Measurements from ENCODE around the gene ARHGAP10.
A peak's percentile ranks its signal among the peaks of the same experiment; 100 is the strongest.

ARHGAP10 gene

DNA sequence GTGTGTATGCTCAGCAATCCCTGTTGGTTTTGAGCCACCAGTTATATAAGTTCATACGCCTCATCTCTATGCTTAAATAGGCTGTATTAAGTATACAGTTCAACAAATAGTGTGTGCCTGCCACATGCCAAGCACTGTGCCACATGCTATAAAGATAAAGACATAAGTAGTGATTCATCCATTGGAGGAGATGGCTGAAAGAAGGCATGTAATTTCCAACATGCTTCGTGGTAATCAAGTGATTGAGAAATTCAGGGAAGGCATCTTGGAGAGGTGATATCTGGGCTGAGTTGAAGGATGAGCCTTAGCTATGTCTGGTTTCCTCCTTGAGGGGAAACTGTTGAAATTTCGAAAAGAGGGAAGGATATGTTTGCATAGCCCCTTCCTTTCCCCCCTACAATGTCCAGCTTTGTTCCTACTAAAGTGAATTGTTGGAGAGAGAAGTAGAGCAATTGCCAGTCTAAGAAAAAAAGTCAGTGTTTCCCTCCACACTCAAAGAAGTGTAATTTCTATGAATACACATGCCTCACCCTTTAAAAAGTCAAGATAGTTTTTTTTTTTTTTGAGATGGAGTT is 96.5 kb downstream of the ARHGAP10 start:
- peak; percentile 21 for DNase-seq (ENCODE audit: low spot score)

DNA sequence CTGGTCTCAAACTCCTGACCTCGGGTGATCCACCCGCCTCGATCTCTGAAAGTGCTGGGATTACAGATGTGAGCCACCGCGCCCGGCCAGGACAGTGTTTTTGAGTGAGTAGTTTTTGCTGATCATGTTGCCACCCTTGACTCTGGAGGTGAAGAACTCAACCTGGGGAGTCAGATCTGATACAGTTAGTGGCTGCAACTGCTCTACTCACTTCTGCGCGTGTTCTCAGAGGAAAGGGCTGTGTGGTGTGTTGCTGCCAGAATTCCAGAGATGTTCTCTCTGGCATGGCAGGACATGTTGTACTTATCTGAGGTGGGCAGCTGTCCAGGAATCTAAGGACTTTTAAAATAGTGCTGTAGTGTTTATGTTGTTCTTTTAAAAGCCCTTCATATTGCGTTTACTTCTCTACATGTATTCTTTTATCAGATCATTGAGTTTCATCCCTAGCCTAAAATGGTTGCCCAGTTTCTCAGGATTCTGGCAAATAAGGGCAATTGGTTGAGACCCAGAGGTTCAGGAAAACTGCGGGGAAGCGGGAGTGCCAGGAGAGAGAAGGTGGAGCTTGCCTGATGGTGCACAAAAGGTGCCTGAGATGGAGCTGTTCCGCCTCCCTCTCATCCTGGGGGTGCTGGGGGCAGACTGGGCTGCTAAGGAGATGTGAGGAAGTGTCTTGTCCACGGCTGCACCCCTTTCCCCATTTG is 97.7 kb downstream of the ARHGAP10 start:
- no peak for DNase-seq (ENCODE audit: low spot score)

DNA sequence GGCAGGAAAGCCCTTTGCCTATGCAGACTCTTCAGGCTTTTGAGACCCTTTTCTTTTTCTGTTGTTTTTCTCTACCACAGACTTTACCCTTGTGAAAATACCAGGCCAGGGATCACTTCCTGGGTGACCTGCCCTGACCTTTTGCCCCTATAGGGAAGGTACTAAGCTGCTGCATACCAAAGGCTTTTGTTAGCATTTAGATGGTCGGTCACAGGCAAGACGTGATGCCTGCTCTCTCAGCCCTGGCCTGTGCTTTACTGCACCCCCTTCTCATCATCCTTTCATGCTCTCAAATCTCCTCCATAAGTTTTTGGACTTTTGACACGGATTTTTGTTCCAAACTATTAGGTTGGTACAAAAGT is 98.2 kb downstream of the ARHGAP10 start:
- no peak for DNase-seq (ENCODE audit: low spot score)

DNA sequence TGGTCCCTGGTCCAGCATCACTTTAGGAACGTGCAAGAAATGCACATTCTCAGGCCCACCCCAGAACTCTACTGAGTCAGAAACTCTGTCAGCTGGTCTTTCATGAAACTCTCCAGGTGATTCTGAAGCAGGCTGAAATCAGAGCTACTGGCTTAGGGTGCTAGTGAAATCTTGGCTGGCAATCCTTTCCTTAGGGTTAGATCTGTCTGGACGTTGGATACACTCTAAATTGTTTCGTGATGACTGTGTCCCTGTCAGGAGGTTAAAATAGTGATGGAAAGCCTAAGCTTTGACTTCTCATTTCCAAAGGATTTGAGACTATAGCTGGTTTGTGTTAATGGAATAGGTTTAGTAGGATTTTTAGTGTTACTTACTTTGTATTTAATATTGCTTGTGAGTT is 99.1 kb downstream of the ARHGAP10 start:
- DNase-seq (ENCODE audit: low spot score): peak; percentile 32

DNA sequence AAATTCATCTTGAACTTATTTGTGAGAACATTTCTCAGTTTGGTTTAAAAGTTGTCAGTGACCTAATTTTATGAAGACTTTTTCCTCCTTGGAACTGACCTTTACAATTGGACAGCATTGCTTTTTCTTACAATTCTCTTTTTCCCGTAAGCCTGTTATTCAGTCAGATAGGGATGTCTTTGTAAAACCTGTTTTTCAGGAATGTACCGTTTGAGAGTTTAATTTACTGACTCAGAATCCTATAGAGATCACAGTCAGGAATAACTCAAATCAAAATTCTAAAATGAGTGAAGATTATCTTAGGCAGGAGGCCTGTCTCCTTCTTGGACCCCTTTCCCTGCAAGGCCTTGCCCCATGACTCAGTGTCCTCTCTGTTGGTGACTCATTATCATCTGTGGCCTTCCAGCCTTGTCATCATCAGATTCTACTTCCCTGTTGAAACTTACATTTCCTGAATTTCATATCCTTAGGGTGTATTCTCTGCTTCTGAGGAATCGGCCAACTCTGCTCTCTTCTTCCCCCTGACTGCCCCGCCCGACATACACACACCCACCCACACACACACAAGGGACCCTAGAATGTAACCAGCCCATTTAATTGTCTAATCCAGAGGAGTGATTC is 99.8 kb downstream of the ARHGAP10 start:
- DNase-seq (ENCODE audit: low spot score): peak; percentile 85

DNA sequence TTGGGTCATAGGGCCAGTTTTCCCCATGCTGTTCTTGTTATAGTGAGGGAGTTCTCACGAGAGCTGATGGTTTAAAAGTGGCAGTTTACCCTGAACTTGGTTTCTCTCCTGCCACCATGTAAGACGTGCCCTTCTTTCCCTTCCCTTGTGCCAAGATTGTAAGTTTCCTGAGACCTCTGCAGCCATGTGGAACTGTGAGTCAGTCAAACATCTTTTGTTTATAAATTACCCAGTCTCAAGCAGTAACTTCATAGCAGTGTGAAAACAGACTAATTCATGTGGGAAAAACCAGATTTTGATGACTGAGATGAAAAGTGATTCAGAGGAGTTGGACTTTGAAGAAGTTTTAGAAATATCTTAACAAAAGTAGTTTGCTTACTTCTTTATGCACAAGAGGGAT is 101.4 kb downstream of the ARHGAP10 start:
- no peak for DNase-seq (ENCODE audit: low spot score)

DNA sequence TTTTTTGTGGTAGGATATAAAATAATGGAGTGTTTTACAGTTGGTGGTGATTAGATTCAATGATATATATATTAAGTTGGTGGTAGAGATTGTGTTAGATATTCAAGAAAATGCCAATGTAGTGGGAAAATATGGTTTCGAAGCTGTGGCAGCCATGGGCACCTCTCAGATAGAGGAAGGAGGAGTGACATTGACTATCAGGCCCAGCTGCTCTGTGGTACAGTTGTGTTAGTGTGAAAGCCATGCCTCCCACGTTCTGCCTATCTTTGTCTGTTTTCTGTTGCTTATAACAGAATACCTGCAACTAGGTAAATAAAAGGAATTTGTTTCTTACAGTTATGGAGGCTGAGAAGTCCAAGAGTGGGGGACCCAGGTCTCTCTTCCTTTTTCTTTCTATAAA is 101.9 kb downstream of the ARHGAP10 start:
- DNase-seq (ENCODE audit: low spot score): no peak

DNA sequence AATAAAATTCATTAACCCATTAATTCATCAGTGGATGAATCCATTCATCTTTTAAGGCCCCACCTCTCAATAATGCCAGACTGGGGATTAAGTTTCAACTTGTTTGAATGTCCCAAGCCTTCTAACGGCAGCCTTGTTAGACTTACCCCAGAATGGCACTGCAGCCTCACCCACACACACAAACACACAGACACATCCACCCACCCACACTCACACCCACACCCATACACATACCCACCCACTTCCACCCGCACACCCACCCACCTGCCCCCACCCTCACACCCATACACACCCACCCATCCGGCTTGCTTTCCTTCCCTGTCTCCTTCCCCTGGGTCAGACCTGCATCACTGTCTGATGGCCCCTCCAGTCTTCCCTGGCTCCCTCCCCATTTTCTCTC is 102.6 kb downstream of the ARHGAP10 start:
- DNase-seq (ENCODE audit: low spot score): no peak

DNA sequence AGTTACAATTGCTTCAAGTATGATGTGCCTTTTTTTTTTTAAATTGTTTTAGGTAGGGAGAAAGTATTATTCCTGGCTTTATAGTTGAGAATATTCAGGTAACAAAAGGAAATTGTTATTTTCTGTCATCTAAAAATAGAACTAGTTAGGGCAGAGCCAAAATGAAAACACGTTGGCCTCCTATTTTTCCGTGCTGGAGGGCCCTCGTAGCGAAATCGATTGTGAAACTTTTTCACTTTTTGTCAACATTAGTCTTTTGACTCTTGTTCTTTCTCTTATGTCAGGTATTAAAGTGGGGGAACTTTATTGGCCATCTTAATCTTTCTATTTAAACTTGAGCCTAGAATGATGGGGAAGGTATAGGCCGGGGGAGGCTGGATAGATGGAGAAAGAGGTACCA is 104.9 kb downstream of the ARHGAP10 start:
- no peak for DNase-seq (ENCODE audit: low spot score)

DNA sequence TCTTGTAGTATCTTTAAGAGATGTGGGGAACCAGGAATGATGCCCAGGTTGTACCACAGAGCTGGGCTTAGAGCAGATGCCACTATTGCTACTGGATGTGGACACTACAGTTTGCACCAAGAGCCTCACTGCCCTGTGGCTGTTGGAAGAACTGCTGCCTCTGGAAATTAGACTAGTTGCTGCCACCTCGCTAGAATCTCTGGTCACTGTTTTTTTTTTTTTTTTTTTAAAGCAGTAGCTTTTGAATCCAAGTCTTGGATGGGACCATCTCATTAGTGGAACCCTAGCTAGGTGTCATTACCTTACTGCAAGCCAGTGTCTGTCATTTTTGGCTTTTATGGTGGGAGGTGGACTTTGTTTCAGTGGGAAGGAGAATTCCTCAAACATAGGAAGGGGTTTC is 105.5 kb downstream of the ARHGAP10 start:
- peak; percentile 37 for DNase-seq (ENCODE audit: low spot score)

DNA sequence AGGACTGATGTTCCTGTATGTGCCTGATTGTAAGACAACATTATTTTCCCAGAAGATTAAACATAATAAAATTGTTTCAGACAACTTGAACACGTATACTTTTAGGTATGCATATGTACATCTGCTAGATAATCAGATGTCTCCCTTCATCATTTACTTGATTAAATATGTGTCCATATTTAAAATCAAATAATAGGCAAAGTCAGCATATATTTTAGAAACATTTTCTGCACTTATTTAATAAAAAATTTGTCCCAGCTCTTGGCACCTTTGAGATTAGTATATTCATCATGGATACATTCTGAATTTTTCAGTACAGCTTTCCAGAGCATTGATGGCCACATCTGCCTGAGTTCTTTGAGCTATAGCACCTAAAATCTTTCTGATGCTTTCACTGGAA is 106.0 kb downstream of the ARHGAP10 start:
- DNase-seq (ENCODE audit: low spot score): no peak

DNA sequence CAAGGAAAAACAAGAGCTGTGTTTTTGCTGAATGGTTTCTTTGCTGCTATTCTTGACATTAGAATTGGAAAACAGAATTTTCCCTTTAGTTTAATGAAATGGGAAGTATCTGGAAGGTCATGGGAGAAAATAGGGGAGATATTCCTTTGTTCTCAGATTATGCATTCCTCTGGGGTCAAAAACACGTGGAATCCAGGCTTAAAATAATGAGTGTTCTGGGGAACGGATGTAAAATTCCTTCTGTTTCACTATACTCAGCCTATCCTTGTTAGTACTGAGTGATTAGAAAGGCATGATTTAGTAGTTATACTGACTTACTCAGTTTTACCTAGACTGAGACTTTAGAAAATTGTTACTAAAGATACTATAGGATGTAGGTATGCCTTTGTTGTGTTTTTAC is 107.3 kb downstream of the ARHGAP10 start:
- DNase-seq (ENCODE audit: low spot score): no peak

DNA sequence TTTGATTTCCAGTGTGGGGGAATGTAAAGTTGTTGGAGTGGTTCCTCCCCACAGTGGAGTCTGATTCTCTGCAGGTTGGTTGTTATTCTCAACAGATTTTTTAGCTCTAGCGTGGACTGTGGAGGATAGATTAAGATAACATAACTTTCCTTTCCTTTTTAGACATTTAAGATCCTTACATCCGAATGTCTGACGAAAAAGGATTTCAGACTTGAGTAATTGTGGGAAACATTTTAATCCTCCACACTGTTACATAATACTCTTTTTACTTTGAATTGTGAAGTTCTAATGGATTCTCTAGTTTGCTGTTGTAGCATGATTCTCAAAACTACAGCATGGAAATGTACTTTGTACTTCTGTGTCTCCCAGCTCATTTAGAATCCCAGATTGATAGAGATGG is 107.8 kb downstream of the ARHGAP10 start:
- no peak for DNase-seq (ENCODE audit: low spot score)

DNA sequence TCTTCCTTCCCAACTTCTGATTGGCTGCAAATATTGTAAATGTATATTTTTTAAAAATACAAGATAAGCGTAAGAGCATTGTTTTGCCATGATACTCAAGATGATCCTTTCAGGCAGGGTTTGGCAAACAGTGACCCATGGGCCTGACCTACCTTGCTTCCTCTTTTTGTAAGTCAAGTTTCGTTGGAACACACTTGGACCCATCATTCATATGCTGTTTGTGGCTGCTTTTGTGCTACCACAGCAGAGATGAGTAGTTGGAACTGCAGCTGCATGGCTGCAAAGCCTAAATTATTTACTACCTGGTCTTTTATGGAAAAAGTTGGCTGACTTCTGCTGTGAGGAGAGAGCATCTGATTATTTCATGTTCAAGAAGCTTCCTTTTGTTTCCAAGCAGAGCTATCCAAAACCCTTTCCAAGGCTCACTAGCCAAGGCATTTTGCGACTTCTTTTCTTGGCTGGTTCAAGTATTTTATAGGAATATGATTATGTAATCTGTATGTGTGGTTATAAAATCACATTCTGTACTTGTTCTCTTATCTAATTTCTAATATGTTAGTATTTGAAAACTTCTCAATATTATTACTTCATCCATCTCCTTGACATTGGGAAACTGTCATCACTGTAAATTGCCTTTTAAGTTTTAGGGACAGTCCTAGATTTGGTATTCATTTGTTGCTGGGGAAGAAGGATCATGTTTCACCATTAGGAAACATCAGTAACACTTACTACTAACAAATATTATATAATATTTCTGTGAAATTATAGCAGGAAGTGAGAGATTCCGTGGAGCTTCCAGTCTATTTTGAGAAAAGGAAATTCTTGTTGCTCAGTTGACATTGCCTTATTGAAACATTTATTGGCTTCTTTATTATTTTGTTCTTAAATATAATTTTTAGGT is 109.2 kb downstream of the ARHGAP10 start:
- no peak for DNase-seq (ENCODE audit: low spot score)

DNA sequence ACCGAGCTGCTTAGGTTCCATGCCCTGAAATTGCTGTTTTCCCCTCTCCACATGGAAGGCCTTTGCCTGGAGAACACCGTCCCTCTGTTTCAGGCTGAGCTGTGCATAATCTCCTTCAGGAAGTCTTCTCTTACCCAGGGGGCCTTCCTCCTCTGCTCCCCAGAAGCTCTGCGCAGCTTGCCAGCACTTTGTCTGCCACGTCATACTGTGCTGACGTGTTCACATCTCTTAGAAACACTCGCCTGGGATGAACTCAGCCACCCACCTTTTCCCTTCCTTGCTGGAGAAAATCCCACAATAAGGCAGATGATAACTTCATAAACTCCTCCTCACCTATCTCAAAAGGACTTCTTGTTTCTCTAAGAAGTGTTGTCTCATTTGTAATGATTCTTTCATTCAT is 110.7 kb downstream of the ARHGAP10 start:
- DNase-seq (ENCODE audit: low spot score): no peak

DNA sequence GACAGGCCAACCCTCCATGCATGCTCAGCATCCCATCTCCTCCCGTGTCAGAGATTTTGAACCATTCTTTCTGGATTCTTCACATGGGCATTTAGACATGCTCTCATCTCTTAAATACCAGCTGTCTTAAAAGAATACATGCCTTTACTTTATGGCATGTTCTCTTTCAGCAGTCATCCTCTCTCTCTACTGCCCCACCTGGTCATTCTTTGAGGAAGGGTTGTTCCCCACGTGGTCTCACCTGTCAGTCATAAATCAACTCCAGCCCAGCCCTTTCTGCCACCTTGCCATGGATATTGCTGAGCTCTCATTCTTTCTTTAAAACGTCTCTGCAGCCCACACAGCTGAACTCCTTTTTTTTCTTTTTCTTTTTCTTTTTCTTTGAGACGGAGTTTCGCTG is 111.3 kb downstream of the ARHGAP10 start:
- no peak for DNase-seq (ENCODE audit: low spot score)

DNA sequence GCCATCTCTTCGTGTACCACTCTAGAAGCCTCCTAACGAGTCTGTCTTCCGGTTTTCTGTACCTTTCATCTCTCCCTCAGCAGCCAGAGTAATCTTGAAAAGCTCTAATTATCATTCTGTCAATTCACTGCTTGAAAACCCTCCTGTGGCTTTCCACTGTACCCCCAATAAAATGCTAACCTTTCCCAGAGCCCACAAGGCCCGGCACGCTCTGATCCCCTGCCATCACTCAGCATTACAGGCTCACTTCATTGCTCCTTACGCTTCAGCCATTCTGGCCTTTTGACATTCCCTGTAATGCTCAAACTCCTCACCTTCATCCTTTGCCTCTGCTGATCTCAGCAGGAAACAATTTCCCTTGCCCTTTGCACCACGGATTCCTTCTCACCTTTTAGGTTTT is 112.9 kb downstream of the ARHGAP10 start:
- no peak for DNase-seq (ENCODE audit: low spot score)

DNA sequence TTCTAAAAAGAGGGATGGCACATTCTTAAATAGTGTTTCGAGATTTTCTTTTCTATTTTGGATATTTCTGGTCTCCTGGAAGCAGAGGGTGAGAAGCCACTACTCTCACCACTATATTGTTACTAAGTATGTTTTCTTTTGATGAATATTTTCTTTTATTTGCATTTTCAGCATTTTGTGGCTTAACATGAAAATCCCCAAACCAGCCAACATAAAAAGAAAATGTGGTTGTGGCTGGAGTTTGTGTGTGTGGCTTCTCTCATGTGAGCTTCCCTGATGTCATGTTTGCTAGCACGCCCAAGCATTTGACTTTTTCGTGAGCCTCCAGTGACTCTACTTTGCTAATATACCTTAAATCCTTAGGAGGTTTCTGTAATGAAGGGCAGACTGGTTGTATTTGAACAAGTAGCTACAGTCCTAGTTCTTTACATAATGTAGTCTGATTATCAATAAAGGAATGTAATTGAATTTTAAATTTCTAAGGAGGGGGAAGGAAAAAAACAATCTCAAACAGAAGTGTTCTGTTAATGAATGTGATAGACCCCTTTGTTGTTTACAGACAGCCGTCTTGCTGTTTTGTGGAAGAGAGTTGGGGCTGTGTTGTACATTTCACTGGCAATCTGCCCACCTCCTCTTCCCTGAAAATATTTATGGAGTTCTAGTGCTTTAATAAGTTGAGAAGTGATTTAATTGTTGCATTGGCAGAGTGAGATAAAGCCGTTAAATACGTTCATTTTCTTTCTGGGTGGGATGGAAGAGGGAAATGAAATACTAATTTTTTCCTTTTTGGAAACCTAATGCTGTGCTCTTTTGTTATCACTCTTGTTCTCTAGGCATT is 114.6 kb downstream of the ARHGAP10 start:
- no peak for DNase-seq (ENCODE audit: low spot score)

DNA sequence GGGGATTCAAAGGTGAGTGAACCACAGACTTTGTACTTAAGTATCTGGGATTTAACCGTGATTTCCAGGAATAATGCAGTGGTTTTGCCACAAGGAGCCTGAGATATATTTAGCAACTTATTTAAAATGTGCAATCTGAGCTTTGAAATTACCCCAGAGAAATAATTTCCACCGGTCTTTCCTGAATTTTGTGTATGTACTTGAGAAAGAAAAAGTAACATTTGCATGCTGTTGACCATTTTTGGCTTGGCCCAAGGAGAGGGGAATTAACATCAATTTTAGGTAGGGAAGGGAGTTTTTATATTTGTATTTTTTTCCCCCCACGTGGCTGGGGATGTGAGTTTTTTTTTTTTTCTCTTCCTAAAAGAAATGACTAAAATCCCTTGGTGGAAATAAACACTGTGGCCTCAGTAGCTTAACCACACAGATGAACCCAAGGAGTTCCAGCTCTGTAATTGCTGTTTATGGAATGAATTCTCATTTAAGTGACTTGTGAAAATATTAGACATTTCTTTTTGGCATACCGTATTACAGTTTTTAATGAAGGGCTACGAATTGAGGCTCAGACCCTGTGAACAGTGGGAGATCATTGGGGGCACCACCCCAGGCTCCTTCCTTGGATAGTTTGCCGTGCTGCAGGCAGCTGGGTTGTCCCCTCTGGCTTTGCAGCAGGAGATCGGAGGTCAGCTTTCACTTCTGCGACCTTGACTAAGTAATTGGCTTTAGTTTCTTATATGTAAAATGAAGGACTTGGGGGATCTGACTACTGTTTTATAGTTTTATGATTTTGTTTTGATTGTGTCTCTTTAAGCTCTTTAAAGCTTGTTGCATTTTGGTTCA is 116.1 kb downstream of the ARHGAP10 start:
- no peak for DNase-seq (ENCODE audit: low spot score)

DNA sequence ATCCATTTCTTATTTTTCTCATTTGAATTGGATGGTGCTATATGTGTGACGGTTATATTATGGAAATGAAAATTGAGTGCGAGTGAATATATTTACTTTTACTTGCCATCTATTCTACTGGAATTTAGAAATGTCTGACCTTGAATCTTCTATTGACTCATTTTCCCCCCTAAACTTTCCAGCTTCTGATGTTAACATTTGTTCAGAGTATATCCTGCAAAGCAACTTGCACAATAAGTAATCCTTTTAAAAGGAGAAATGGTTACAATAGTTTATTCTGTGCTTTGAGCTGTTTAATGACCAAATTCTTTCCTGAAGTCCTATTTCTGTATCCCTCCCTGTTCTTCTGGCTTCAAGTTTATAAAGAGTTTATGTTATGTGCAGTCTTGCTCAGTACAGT is 116.7 kb downstream of the ARHGAP10 start:
- no peak for DNase-seq (ENCODE audit: low spot score)

DNA sequence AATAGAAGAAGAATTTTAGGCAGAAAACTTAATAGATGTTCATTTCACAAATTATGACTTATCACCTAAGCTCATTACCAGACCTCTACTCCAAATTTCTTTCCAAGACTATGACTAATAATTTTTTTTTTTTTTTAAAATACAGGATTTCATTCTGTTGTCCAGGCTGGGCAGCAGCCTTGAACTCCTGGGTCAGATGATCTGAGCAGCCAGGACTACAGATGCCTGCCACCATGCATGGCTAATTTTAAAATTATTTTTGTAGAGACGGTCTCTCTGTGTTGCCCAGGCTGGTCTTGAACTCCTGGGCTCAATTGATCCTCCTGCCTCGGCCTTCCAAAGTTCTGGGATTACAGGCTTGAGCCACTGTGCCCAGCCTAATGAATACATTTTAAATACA is 119.2 kb downstream of the ARHGAP10 start:
- DNase-seq (ENCODE audit: low spot score): no peak
